A549 treated with CpdA at 1 μM for 4 hours (cell line): ENCODE results near the gene ADGRE2. TPM values are rescaled to one million over a fixed set of nuclear protein-coding genes. Genes with fewer than 3 reads are reported as not detected.

ENCODE experiments used
- total RNA-seq: library from RNA; stranded (reverse); fragments of 200-300 nt; extraction: Qiagen RNA extraction; gene quantifications from 5 replicates; pipeline ENCODE4 v1.2.3, GENCODE V29; 2022; ENCODE audit warnings: low read depth

ADGRE2 gene
- total RNA-seq = 0.40 to 0.87 TPM (median 0.51 TPM) in 5 replicates

DNA sequence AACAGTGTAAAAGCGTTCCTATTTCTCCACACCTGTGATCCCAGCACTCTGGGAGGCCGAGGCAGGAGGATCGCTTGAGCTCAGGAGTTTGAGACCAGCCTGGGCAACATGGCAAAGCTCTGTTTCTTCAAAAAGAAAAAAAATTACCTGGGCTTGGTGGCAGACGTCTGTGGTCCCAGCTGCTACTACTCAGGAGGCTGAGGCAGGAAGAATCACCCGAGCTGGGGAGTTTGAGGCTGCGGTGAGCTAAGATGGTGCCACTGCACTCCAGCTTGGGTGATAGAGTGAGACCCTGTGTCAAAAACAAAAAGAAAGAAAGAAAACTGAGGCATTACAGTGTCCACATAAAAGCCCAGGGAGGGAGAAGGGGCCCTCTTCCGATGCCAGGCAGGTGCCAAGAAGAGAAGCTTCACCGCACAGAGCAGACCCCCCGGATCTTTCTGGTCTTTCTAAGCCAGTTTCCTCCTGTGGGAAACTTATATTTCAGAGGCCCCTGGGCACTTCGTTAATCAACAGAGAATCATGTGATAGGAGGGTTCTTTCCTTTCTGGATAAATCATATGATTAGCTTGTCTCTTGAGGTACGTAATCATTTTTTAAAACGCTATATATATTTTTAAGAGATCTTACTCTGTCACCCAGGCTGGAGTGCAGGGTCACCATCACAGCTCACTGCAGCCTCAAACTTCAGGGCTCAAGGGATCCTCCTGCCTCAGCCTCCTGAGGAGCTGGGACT, at the start of gene ADGRE2:
Gene ADGRE2, minus strand, starts transcription at position 451 of the 736 bp plus-strand sequence. CDS start 1,804 bp downstream, outside the sequence.

DNA sequence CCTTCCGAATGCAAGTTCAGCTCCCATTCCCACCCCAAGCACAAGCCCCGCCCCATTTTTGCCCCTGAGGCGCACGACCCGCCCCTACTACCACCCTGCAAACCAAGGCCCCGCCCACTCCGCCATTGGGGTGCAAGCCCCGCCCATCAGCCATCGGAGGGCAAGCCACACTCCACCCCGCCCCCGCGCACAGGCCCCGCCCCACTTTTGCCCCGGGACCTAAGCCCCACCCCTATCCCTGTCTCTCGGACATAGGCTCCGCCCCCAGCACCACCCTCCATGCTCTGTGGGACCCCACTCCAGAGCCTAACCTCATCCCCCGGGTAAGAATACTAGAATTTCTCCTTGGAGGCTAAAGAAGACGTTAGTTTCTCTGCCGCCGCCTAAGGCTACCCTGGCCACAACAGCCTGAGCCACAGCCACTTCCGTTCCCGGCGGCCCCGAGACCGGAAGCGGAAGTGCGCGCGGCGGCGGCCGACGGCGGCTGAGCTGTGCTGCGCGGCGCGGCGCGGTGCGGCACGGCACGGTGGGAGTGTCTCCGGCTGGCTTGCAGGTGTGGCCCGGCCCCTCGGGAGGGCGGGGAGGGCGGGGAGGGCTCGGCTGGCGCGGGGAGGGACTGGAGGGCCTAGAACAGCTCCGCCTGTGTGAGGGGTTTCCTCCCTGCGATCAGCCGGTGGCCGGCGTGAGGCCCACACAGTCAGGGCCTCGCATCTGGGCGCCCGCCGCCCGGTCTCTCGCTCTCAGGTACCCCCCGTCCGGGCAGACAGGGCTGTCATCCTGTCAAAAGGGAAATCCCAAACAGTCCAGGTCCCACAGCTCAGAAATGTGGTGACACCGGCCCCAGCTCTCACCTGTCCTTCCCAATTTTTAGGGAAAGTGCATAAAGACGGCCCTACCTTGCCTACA, 88.5 kb downstream of the ADGRE2 start, which contains the start of gene ZNF333:
Gene ZNF333, plus strand, starts transcription at position 451 of the 906 bp plus-strand sequence. CDS start 3,444 bp downstream, outside the sequence.

Other genes starting within 250 kb of the ADGRE2 start
- gene TECR, start 249.0 kb downstream of the ADGRE2 start, total RNA-seq = 142 to 189 TPM (median 183 TPM) in 5 replicates
- gene NDUFB7, start 206.5 kb downstream of the ADGRE2 start, total RNA-seq = 157 to 204 TPM (median 177 TPM) in 5 replicates
- gene CLEC17A, start 195.5 kb downstream of the ADGRE2 start, total RNA-seq = not detected in 5 replicates
- gene ADGRE3, start 103.7 kb downstream of the ADGRE2 start, total RNA-seq = not detected in 5 replicates
- gene ZNF333, start 88.5 kb downstream of the ADGRE2 start, total RNA-seq = 2.7 to 4.2 TPM (median 2.8 TPM) in 5 replicates
- not detected in 5 replicates for gene OR7A5, start 56.6 kb upstream of the ADGRE2 start, total RNA-seq
- gene OR7C1, start 56.6 kb upstream of the ADGRE2 start, total RNA-seq = not detected in 5 replicates
- not detected in 5 replicates for gene OR7A10, start 70.4 kb upstream of the ADGRE2 start, total RNA-seq
- gene OR7A17, start 107.6 kb upstream of the ADGRE2 start, total RNA-seq = not detected in 5 replicates
- not detected in 5 replicates for gene OR7C2, start 162.9 kb upstream of the ADGRE2 start, total RNA-seq
- not detected in 5 replicates for gene SLC1A6, start 201.3 kb upstream of the ADGRE2 start, total RNA-seq